Tibial artery (tissue), 4 donors: ENCODE data around the gene TSSK2.

ENCODE experiments used
- DNase-seq, 2 donors: peaks; one replicate each; pipeline ENCODE4 v3.0.0-alpha.2; 2019
- H3K27ac ChIP-seq, 2 donors: fragments of 200-600 bp; sonication (generic) in 1 of 2; 1 replicate in 1 of 2; 2 replicates in 1 of 2; pipeline ENCODE4 v1.5.1; 2018 to 2019; ENCODE audit warnings: mild to moderate bottlenecking in 1 of 2
- H3K27me3 ChIP-seq, 2 donors: fragments of 200-600 bp; sonication (generic) in 1 of 2; one replicate each; pipeline versions ENCODE4 v1.5.1 to v1.6.0; 2016 to 2019
- H3K36me3 ChIP-seq, 3 donors: fragments of 200-600 bp; sonication (generic) in 2 of 3; one replicate each; pipeline ENCODE4 v1.5.1; 2016 to 2019; ENCODE audit warnings: mild to moderate bottlenecking in 2 of 3
- H3K4me1 ChIP-seq, 4 donors: fragments of 200-600 bp; sonication (generic) in 2 of 4; 1 replicate in 3 of 4; 2 replicates in 1 of 4; pipeline ENCODE4 v1.5.1; 2016 to 2019
- H3K4me3 ChIP-seq, 2 donors: fragments of 200-600 bp; sonication (generic) in 1 of 2; 1 replicate in 1 of 2; 2 replicates in 1 of 2; pipeline ENCODE4 v1.5.1; 2018 to 2019; ENCODE audit warnings: mild to moderate bottlenecking in 2 of 2
- H3K9me3 ChIP-seq, 3 donors: fragments of 200-600 bp; sonication (generic) in 1 of 3; one replicate each; pipeline ENCODE4 v1.5.1; 2016 to 2019
- intact Hi-C: fragments of 100-400 bp; cut with DNase I; formaldehyde crosslinking; loops from one replicate; pipeline ENCODE4 v1.15.0; 2023; ENCODE audit warnings: low total_unique reads
- TF ChIP-seq, protein P1 (sequence below), 2 experiments: fragments of 200-600 bp in 1 of 2; fragments of 450-650 bp in 1 of 2; IDR thresholded peaks; one replicate each; pipeline ENCODE4 v1.5.1; 2017 to 2019; ENCODE audit warnings: antibody characterized with exemption in 2 of 2, mild to moderate bottlenecking in 1 of 2, moderate library complexity in 1 of 2

The TSSK2 gene

GRCh38 chr22:19181786-19182471, 50.8 kb downstream of the TSSK2 start:
- no peak for DNase-seq
- TF ChIP-seq, protein P1, sequence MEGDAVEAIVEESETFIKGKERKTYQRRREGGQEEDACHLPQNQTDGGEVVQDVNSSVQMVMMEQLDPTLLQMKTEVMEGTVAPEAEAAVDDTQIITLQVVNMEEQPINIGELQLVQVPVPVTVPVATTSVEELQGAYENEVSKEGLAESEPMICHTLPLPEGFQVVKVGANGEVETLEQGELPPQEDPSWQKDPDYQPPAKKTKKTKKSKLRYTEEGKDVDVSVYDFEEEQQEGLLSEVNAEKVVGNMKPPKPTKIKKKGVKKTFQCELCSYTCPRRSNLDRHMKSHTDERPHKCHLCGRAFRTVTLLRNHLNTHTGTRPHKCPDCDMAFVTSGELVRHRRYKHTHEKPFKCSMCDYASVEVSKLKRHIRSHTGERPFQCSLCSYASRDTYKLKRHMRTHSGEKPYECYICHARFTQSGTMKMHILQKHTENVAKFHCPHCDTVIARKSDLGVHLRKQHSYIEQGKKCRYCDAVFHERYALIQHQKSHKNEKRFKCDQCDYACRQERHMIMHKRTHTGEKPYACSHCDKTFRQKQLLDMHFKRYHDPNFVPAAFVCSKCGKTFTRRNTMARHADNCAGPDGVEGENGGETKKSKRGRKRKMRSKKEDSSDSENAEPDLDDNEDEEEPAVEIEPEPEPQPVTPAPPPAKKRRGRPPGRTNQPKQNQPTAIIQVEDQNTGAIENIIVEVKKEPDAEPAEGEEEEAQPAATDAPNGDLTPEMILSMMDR (IDR thresholded peaks at IDR 0.05): no peak
- H3K36me3 ChIP-seq: peaks cover 0 to 6% (median 0%) of the 10 kb centered on the region in 3 donors
- no peaks in the 10 kb centered on the region for H3K9me3 ChIP-seq
- H3K4me3 ChIP-seq: no peak overlapping the region
- H3K27ac ChIP-seq: no peak overlapping the region
- intact Hi-C loops: loop anchor here (5.0 kb wide), 1 partner anchor 110 kb away; the partner anchor contains the start of gene CLTCL1
- H3K27me3 ChIP-seq: no peaks in the 10 kb centered on the region
- peaks cover 0 to 22% (median 12%) of the 10 kb centered on the region in 4 donors for H3K4me1 ChIP-seq
